GM18861 (cell line): ENCODE measurements around the gene EDIL3.

ENCODE experiments used
- ATAC-seq: cut with Tn5 transposase; IDR thresholded peaks from one replicate; pipeline ENCODE4 v1.9.1; 2021; ENCODE audit not compliant: unreplicated experiment

Gene EDIL3

DNA sequence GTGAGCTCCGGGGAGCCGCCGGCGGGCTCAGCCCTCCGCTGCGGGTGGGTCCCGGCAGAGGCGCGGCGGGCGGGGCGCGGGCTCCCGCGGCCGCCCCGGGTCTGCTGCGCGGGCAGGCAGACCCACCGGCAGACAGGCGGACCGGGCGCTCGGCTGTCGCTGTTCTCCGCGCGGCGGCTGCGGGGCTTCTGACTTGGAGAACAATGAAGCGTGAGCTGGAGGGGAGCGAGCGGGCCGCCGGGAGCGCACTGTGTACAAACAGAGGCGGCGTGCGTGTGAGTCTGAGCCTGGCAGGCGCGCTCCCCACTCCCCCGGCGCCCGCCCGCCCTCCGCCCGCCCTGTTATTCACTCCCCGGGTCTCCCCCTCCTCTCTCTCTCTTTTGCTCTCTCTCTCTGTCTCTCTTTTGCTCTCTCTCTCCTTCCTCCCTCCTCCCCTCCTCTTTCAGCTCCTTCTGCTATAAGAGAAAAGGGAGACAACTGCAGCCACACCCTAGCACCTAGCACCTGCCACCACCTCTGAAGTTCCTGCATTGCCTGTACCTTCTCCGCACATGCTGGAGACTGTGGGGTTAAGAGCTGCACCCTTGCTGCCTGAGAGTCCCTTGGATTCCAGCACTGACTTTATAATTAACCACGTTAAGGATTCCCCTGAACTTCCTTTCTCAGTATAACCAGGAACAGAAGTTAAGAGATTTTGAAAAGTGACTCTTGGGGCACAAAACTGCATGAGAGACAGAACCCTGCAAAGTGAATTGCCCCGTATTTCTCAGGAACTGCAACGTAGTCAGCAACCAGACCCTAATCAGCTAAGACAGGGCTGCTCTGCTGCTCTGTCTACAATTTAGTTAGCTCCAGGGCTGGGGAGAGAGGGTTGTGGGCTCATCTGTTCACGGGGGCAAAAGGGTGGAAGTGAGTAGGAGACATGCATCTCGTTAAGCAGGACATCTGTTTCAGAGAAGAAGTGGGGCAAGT, at the start of gene EDIL3:
TSS of gene EDIL3 (minus strand) at position 277 of the 972 bp plus-strand sequence. CDS start 506 bp downstream, outside the sequence.
- no peak for ATAC-seq

GRCh38 chr5:84433461-84433860, 48.8 kb upstream of the EDIL3 start:
- ATAC-seq: no peak

GRCh38 chr5:84430863-84431663, 46.4 kb upstream of the EDIL3 start:
- no peak for ATAC-seq

GRCh38 chr5:84430079-84430478, 45.4 kb upstream of the EDIL3 start:
- no peak for ATAC-seq

- ATAC-seq: no peak
These were observed 40.7 kb upstream of the EDIL3 start for GRCh38 chr5:84425365-84425881.

- no peak for ATAC-seq
These were observed 35.1 kb upstream of the EDIL3 start for GRCh38 chr5:84419742-84420141.

DNA sequence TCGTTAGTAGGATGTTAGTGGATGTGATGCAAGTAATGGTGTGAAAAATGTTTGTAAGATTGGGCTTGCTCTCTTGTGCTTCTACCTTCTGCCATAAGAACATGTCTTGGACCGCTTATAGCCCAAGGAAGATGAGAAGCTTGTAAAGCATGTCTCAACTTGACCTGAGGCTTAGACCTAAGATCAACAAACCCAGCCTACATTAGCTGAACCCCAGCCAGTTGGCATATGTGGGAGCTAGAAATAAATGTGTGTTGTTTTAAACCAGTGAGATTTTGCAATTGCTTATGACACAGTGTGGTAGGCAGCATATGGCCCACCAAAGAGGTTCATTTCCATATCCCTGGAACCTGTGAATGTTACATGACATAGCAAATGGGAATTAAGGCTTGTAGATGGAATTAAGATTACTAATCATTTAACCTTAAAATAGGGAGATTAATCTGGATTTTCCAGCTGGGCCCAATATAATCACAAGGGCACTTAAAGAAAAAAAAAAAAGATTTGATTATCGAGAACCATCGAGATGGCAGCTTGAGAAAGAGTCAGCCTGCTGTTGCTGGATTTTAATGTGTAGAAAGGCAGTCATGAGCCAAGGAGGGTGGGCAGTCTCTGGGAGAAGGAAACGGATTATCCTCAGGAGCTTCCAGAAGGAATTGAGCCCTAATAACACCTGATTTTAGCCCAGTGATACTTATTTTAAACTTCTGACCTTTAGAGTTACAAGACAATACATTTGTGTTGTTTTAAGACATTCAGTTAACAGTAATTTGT, 27.3 kb upstream of the EDIL3 start:
- no peak for ATAC-seq

GRCh38 chr5:84406111-84406510, 21.4 kb upstream of the EDIL3 start:
- ATAC-seq: no peak

DNA sequence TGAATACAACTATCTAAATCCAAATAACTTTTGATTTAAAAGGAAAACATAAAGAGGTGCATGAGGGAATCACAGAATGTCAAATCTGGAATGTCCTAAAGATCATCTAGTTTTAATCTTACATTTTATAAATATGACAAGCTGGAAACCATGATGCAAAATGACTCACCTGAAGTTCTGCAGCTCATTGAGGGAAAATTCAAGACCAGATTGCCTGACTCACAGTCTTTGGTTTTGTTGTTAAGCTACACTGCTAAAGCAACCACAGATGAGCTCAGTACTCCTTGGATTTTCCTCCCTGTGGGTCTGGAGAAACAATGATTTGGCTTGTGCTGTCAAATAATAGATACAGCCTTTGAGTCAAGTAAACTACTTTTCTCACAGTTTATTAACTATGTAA, 19.1 kb upstream of the EDIL3 start:
- ATAC-seq: no peak

- ATAC-seq: no peak
These were observed 12.7 kb upstream of the EDIL3 start for GRCh38 chr5:84397385-84397784.

GRCh38 chr5:84393969-84394368, 9.3 kb upstream of the EDIL3 start:
- ATAC-seq: no peak

GRCh38 chr5:84392836-84393235, 8.2 kb upstream of the EDIL3 start:
- no peak for ATAC-seq

- ATAC-seq: no peak
These were observed 1.0 kb upstream of the EDIL3 start for GRCh38 chr5:84385705-84386104.

GRCh38 chr5:84383816-84384603, 670 bp downstream of the EDIL3 start:
- ATAC-seq: no peak

- ATAC-seq: no peak
These were observed 1.3 kb downstream of the EDIL3 start for GRCh38 chr5:84383296-84383815.

GRCh38 chr5:84382363-84383295, 2.1 kb downstream of the EDIL3 start:
- ATAC-seq: no peak

DNA sequence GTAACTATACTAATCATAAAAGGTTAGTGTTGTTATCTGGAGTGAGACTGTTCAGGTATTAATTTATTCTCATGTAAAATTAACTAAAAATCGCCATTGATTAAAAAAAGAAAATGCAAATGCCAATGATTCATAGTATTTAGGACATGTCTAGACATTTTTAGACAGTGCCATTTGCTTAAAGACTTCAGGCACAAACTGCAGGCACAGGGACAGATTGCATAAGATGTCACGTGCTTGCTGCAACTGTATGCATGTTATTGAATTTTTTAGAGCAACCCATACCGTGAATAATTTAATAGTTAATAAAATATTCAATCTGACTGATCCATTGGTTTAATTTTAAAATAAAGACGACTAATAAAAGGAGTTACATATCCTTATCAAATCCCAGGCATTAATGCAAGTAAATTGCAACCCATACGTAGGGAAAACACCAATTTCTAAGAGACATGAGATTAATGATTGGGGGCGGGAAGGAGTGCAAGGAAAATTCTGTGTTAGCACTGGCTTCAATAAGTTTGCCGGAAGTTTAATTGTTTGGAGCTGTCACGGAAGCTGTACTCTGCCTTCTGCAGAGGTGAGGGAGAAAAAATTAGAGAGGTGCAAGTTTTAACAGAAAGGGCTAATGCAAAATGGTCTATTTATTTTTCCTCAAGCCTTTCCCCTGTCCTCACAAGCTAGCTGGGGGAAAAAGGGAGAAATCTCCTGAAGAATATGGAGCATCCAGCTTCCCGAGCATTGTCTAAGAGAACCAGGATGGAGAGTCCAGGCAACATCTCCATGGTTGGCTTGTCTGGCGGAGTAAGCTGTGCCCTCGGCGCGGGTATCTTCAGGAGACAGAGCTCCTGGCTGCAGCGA, 2.9 kb downstream of the EDIL3 start:
- ATAC-seq: no peak

GRCh38 chr5:84379749-84380148, 4.9 kb downstream of the EDIL3 start:
- no peak for ATAC-seq
